Naive thymus-derived CD8-positive, alpha-beta T cell (primary cell): ENCODE results near the gene CEP70. TPM values are rescaled to one million over a fixed set of nuclear protein-coding genes. Genes with fewer than 3 reads are reported as not detected.
"Not testable (repeated sequence)": the region's sequence is repeated elsewhere in the genome, so short reads cannot be mapped to it uniquely, and the experiment has no call there.

Experiments used
- ATAC-seq, 2 donors: fragments of 150-1000 bp; cut with Tn5 transposase in 1 of 2; sonication (Bioruptor Pico), chemical (Tn5 transposase) in 1 of 2; 1 replicate in 1 of 2; 2 replicates in 1 of 2; pipeline ENCODE4 v1.10.0; 2021; ENCODE audit warnings: mild to moderate bottlenecking in 2 of 2, moderate library complexity in 2 of 2
- POLR2A ChIA-PET: fragments of 350-600 bp; sonication (Branson Sonifier 250); formaldehyde crosslinking; loops from one replicate; lab custom pipeline; 2021; ENCODE audit warnings: antibody characterized with exemption; lab: Charles Lee
- DNase-seq, 10 donors: peaks; one replicate each; pipeline versions ENCODE4 v3.0.0 to v3.0.0-alpha.2; 2020 to 2022
- H3K27ac Mint-ChIP-seq, 10 donors: one replicate each; pipeline ENCODE4 v1.8.0; 2020 to 2022; ENCODE audit warnings: mild to moderate bottlenecking in 10 of 10, mixed read lengths in 10 of 10, moderate library complexity in 4 of 10, inconsistent platforms in 1 of 10
- H3K27me3 Mint-ChIP-seq, 5 donors: one replicate each; pipeline ENCODE4 v1.8.0; 2021 to 2022; ENCODE audit warnings: mixed read lengths in 5 of 5
- H3K36me3 Mint-ChIP-seq, 3 donors: one replicate each; pipeline ENCODE4 v1.8.0; 2020 to 2022; ENCODE audit warnings: mixed read lengths in 3 of 3, mild to moderate bottlenecking in 2 of 3, inconsistent platforms in 1 of 3
- H3K4me1 Mint-ChIP-seq, 4 donors: one replicate each; pipeline ENCODE4 v1.8.0; 2021 to 2022; ENCODE audit warnings: mixed read lengths in 4 of 4
- H3K4me3 Mint-ChIP-seq, 10 donors: one replicate each; pipeline ENCODE4 v1.8.0; 2020 to 2022; ENCODE audit warnings: mild to moderate bottlenecking in 10 of 10, mixed read lengths in 10 of 10, moderate library complexity in 6 of 10, inconsistent platforms in 1 of 10
- H3K9me3 Mint-ChIP-seq, 9 donors: one replicate each; pipeline ENCODE4 v1.8.0; 2020 to 2022; ENCODE audit warnings: mixed read lengths in 9 of 9, mild to moderate bottlenecking in 3 of 9, inconsistent platforms in 1 of 9, moderate library complexity in 1 of 9
- polyA plus RNA-seq, 3 donors: library from polyadenylated mRNA; unstranded; fragments of 300-500 nt; fragmentation: Illumina TruSeq; gene quantifications; one replicate each; pipeline ENCODE4 v1.2.3, GENCODE V29; 2021
- total RNA-seq, 8 experiments: library from RNA in 2 of 8; stranded (reverse) in 2 of 8; gene quantifications; one replicate each; pipeline ENCODE4 v1.2.3 and lab custom pipeline; 2021 to 2026

Gene CEP70
- total and polyA plus RNA-seq, 5 experiments from 2014 or later: 12.3 to 37.1 (median 16.8) TPM

DNA sequence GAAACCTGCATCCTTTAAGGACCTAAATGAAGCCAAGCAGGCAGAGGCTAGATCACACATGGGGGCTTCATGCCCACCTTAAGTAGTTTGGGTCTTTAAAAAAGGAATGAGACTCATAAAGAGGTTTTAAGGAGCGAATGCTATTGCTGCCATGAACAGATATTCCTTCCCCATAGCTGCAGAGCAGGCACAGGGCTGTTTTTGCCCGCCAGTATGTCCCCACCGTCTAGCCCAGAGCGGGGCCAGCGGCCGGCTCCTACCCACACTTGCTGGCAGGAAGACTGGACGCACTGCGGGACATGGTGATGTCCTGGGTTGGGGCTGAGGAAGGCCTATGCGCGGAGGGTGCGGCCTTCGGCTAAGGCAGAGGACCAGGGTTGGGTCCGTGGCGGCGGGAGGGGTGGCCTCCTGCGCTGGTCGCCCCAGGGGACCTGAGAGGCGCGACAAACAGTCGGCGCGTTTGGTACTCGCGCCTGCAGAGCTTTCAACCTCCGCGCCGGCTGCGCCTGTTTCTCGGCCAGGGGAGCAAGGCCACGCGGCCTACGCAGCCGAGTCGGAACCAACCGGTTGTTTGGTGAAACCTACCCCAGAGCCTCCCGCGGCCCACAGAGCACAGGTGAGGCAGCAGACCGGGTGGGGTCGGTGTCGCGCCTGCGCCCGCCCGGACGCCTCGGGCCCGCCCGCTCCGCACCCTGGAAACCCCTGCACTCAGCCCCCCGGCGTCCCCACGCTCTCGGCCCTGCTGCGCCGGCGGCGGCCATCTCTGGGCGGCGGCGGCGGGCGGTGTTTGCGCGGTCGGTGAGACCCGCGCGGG lies 14.5 kb upstream of the CEP70 start, which contains the start of gene FAIM:
FAIM (plus strand) TSS at position 450 of the 814 bp plus-strand sequence. CDS start 10,956 bp downstream, outside the sequence.
- H3K27me3 Mint-ChIP-seq: peaks cover 0 to 6% (median 0%) of the 10 kb centered on the region in 5 donors
- POLR2A ChIA-PET: interaction anchor here (0.6 to 3.9 kb wide), 11 partner anchors 10 to 434 kb away, joined by 3 to 53 read pairs (median 5); partner anchors contain the start of genes ARMC8, CEP70, DBR1 and PIK3CB
- peaks cover 0 to 4% (median 0%) of the 10 kb centered on the region in 3 donors for H3K36me3 Mint-ChIP-seq
- ATAC-seq (peak; percentile 83 to 84), DNase-seq (peak; percentile 58 to 86 (median 70))
- H3K9me3 Mint-ChIP-seq: peaks cover 0 to 4% (median 0%) of the 10 kb centered on the region in 9 donors
- peaks cover 10 to 26% (median 22%) of the 10 kb centered on the region in 4 donors for H3K4me1 Mint-ChIP-seq
- peak within 1 kb of the TSS; percentile 79 to 99 (median 92) for H3K4me3 Mint-ChIP-seq
- H3K27ac Mint-ChIP-seq: peak within 1 kb of the TSS; percentile 93 to 100 (median 97)

DNA sequence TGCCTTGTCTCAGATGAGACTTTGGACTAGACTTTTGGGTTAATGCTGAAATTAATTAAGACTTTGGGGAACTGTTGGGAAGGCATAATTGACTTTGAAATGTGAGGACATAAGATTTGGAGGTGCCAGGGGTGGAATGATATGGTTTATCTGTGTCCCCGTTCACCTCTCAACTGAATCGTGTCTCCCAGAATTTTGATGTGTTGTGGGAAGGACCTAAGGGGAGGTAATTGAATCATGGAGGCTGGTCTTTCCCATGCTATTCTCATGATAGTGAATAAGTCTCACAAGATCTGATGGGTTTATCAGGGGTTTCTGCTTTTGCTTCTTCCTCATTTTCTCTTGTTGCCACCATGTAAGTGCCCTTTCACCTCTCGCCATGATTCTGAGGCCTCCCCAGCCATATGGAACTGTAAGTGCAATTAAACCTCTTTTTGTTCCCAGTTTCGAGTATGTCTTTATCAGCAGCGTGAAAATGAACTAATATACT lies 10.1 kb upstream of the CEP70 start:
- H3K27ac Mint-ChIP-seq: peak overlapping the region in 2 of 10 donors; percentile 31 to 41
- H3K4me3 Mint-ChIP-seq, H3K27me3 Mint-ChIP-seq, DNase-seq, H3K9me3 Mint-ChIP-seq, ATAC-seq, POLR2A ChIA-PET: not testable (repeated sequence)
- H3K36me3 Mint-ChIP-seq: peaks cover 0 to 14% (median 0%) of the 10 kb centered on the region in 3 donors
- H3K4me1 Mint-ChIP-seq: peaks cover 6 to 16% (median 8%) of the 10 kb centered on the region in 4 donors

DNA sequence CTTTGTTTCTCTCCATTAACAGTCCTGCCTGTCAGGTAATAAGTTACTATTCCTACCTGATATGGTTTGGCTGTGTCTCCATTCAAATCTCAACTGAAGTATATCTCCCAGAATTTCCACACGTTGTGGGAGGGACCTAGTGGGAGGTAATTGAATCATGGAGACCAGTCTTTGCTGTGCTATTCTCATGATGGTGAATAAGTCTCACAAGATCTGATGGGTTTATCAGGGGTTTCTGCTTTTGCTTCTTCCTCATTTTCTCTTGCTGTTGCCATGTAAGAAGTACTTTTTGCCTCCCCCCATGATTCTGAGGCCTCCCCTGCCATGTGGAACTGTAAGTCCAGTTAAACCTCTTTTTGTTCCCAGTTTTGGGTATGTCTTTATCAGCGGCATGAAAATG lies 7.6 kb upstream of the CEP70 start:
- H3K4me1 Mint-ChIP-seq, H3K27me3 Mint-ChIP-seq, H3K4me3 Mint-ChIP-seq, H3K9me3 Mint-ChIP-seq, DNase-seq, H3K27ac Mint-ChIP-seq, ATAC-seq, POLR2A ChIA-PET: not testable (repeated sequence)
- peaks cover 0 to 14% (median 0%) of the 10 kb centered on the region in 3 donors for H3K36me3 Mint-ChIP-seq

DNA sequence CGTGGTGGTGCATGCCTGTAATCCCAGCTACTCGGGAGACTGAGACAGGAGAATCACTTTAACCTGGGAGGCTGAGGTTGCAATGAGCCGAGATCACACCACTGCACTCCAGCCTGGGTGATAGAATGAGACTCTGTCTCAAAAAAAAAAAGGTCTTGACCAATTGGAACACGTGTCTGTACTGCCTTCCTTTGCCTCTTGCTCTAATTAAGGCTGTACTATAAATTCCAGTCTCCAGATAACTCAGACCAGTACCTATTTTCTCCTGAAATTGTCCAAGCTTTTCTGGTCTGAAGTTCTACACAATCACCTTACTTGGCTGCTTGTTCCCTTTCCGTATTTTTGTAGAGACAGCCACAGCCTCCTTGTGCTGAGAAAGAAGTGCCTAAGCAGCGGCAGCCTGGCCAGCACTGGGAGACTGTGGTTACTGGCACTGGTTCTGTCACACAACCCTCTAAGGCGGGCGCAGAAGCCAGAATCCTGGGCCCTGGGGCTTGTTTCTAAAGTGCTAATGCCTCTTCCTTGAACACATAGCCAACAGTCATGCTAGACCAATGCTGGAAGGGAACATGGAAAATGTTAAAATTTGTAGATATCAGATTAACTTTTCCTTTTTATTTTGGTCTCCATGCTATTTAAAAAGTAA lies 6.2 kb upstream of the CEP70 start:
- no peaks in the 10 kb centered on the region for H3K4me1 Mint-ChIP-seq
- no peaks in the 10 kb centered on the region for H3K27me3 Mint-ChIP-seq
- no peak overlapping the region for H3K4me3 Mint-ChIP-seq
- DNase-seq: no peak
- H3K27ac Mint-ChIP-seq: no peak overlapping the region
- H3K9me3 Mint-ChIP-seq: peaks cover 0 to 5% (median 0%) of the 10 kb centered on the region in 9 donors
- no peak for ATAC-seq
- POLR2A ChIA-PET: no interaction called here
- peaks cover 0 to 14% (median 0%) of the 10 kb centered on the region in 3 donors for H3K36me3 Mint-ChIP-seq

DNA sequence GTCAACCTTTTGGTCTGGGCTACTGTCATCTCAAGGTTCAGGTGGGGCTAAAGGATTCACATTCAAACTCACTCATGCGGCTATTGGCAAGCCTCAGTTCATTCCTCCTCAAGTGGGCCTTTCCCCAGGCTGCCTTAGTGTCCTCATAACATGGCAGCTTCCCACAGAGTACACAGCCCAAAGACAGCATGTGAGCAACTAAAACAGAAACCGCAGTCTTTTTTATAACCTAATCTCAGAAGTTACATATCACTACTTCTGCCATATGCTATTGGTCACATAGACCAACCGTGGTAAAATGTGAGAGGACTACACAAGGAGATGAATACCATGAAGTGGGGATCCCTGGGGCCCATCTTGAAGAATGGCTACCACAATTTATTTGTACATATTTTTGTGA lies 4.5 kb upstream of the CEP70 start:
- POLR2A ChIA-PET: interaction anchor here (0.5 to 3.6 kb wide), 2 partner anchors 10 to 13 kb away, joined by 6 to 14 read pairs; partner anchors contain the start of gene FAIM
- peaks cover 0 to 4% (median 2%) of the 10 kb centered on the region in 4 donors for H3K4me1 Mint-ChIP-seq

DNA sequence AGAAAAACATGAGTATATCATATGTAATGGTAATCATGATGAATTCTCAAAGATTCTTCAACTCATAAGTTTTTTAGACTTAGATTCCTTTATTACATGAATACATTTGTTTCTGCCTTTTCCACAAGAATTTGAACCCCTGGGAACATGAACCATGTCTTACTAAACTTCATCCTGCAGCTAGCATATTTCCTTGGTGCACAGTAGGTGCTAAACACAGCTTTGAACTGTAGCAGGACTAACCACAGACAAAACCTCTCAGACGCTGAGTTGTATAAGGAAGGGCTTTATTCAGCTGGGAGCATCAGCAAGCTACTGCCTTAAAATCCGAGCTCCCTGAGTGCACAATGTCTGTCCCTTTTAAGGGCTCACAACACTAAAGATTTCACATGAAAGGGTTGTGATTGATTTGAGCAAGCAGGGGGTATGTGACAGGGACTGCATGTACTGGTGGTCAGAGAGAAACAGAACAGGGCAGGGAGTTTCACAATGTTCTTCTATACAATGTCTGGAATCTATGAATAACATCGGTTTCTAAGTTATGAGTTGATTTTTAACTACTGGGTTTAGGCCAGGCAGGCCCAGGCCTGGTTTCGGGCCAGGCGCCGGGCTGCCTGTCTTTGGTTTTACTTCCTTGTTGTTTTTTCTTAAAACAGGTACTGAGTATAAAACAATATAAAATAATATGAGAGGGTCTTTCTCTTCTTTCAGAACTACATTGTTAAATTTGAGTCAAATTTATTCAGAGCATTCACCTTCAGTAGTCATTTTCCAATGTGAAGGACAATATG lies 3.3 kb upstream of the CEP70 start:
- H3K36me3 Mint-ChIP-seq, H3K4me3 Mint-ChIP-seq, ATAC-seq, DNase-seq, H3K4me1 Mint-ChIP-seq, H3K9me3 Mint-ChIP-seq, H3K27me3 Mint-ChIP-seq, H3K27ac Mint-ChIP-seq: not testable (repeated sequence)
- POLR2A ChIA-PET: interaction anchor here (3.6 kb wide), 1 partner anchor 12 kb away, joined by 14 read pairs; the partner anchor contains the start of gene FAIM

More for the DNA sequence above, 4.5 kb upstream of the CEP70 start:
- Mint-ChIP-seq H3K9me3 (peaks cover 0 to 5% (median 0%) of the 10 kb centered on the region in 9 donors), H3K36me3 (peaks cover 0 to 12% (median 0%) of the 10 kb centered on the region in 3 donors), H3K4me3 (no peak overlapping the region), H3K27me3 (no peaks in the 10 kb centered on the region), H3K27ac (no peak overlapping the region)
- no peak for DNase-seq
- ATAC-seq: no peak

DNA sequence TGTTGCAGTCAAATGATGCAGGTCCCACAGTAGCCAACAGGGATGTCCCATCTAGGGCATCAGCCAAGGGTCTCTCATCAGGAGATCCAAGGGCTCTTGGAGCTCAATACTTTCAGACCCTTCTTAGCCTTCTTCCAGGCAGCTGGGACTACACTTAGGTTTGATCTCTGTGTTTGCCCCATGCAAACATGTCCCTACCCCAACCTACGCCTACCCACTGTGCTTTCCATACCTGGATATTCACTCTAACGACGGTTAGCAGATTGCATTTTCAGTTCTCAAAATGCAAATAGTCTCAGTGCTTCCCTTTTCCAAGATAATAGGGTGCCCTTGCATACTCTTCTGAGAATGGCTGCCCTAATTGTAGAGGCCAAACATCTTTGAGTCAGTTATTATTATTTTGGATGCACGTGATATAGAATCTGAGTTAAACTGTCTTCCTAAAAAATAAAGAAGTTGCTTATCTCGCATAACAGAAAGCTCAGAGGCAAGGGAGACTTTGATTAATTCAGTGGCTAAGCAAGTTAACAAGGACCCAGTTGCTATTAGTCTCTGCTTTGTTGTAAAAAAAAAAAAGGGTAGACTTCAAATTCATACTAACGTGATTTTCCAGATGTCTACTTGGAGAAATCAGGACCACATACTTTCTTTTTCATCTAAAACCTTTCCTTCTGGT lies 1.0 kb upstream of the CEP70 start:
- H3K36me3 Mint-ChIP-seq: peaks cover 0 to 4% (median 0%) of the 10 kb centered on the region in 3 donors
- peak overlapping the region; percentile 91 to 97 (median 94) for H3K4me3 Mint-ChIP-seq
- POLR2A ChIA-PET: interaction anchor here (0.6 to 3.0 kb wide), 11 partner anchors 8 to 420 kb away, joined by 3 to 53 read pairs (median 4); partner anchors contain the start of genes DBR1, FAIM and PIK3CB
- peaks cover 0 to 16% (median 8%) of the 10 kb centered on the region in 4 donors for H3K4me1 Mint-ChIP-seq
- peak overlapping the region in 9 of 10 donors; percentile 91 to 100 (median 98) for H3K27ac Mint-ChIP-seq
- no peaks in the 10 kb centered on the region for H3K9me3 Mint-ChIP-seq
- no peak for DNase-seq
- no peak for ATAC-seq
- H3K27me3 Mint-ChIP-seq: no peaks in the 10 kb centered on the region

DNA sequence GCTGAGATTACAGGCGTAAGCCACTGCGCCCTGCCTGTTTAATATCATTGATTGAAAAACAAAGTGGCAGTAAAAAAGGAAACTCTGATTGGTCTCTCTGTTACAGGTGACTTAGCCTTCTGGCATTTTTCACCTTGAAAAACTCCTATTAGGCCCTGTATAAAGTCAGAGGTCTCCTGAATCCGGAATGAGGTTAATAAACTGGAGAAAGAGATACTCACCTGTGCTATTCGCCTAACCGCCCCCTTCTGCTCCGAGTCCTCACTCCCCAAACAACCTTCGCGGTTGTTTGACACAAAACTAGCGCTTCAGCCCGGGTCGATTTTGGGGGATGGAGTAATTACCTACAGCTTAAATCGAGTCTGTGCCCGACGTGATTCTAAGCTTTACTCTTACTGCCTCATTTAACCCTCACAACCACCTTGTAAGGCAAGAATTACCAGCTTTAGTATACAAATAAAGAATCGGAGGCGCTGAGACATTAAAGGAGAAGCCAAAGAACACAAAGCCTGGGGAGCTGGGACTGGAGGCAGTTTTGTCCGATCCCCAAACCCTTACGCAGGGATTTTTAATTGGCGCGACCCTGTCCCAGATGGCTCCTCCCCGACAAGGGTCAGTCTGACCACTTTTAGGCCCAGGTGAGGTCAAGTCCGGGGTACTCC lies 441 bp downstream of the CEP70 start:
- H3K27ac Mint-ChIP-seq: peak overlapping the region; percentile 88 to 100 (median 98)

DNA sequence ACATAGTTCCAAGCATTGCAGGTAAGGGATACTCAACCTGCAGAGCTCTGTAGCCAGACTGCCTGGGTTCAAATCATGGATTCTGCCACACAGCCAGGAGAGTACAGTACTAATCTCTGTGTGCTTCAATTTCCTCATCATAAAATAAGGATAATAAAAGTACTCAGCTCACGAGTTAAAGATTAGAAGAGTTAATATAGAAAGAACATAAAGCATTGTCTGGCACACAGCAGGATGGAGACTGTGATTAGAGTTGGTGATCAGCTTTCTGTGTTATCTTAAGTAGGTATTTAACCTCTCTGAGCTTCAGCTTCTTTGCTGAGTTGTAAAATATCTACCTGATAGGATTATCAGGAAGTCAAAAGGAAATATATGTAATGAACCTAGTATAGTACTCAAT lies 2.7 kb downstream of the CEP70 start:
- Mint-ChIP-seq H3K36me3 (peaks cover 0 to 35% (median 2%) of the 10 kb centered on the region in 3 donors), H3K27ac (no peak overlapping the region), H3K9me3 (no peaks in the 10 kb centered on the region), H3K4me1 (peaks cover 0 to 20% (median 10%) of the 10 kb centered on the region in 4 donors), H3K27me3 (no peaks in the 10 kb centered on the region), H3K4me3 (no peak overlapping the region)
- DNase-seq (no peak), ATAC-seq (no peak)
- POLR2A ChIA-PET: no interaction called here

More for the DNA sequence above, 441 bp downstream of the CEP70 start:
- H3K4me3 Mint-ChIP-seq: peak overlapping the region; percentile 91 to 97 (median 94)
- DNase-seq (peak in 1 of 10 donors; percentile 7), ATAC-seq (peak; percentile 4 to 5)
- peaks cover 0 to 16% (median 9%) of the 10 kb centered on the region in 4 donors for H3K4me1 Mint-ChIP-seq
- peaks cover 0 to 16% (median 0%) of the 10 kb centered on the region in 3 donors for H3K36me3 Mint-ChIP-seq
- POLR2A ChIA-PET: interaction anchor here (0.9 to 3.0 kb wide), 10 partner anchors 15 to 1841 kb away, joined by 3 to 53 read pairs (median 4); partner anchors contain the start of genes FAIM, PIK3CB and STAG1
- no peaks in the 10 kb centered on the region for H3K27me3 Mint-ChIP-seq
- H3K9me3 Mint-ChIP-seq: no peaks in the 10 kb centered on the region

DNA sequence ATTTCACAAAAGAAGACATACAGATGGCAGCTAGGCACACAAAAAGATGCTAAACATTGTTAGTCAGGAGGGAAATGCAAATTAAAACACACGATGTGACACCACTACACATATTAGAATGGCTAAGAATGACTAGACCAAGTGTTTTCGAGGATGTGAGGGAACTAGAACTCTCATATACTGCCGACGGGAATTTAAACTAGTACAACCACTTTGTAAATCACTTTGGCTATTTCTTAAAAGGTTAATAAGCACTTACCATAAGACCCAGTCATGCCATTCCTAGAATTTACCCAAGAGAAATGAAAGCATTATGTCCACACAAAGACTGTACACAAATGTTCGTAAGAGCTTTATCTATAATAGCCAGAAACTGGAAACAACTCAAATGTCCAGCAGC lies 5.6 kb downstream of the CEP70 start:
- H3K9me3 Mint-ChIP-seq: no peaks in the 10 kb centered on the region
- DNase-seq: no peak
- H3K27ac Mint-ChIP-seq: no peak overlapping the region
- POLR2A ChIA-PET: no interaction called here
- H3K4me1 Mint-ChIP-seq: peaks cover 14 to 30% (median 18%) of the 10 kb centered on the region in 4 donors
- ATAC-seq: no peak
- no peaks in the 10 kb centered on the region for H3K27me3 Mint-ChIP-seq
- no peak overlapping the region for H3K4me3 Mint-ChIP-seq
- H3K36me3 Mint-ChIP-seq: peaks cover 0 to 58% (median 5%) of the 10 kb centered on the region in 3 donors

DNA sequence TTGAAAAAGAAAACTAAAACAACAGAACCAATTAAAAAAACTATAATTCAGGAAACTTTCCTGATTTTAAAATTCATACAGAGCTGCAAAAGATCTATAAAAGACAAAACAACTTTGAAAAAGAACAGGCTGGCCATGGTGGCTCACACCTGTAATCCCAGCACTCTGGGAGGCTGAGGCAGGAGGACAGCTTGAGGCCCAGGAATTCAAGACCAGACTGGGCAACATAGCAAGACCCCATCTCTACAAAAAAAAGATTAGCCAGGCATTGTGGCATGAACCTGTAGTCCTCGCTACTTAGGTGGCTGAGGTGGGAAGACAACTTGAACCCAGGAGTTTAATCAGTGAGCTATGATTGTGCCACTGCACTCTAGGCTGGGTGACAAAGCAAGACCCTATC lies 6.7 kb downstream of the CEP70 start:
- POLR2A ChIA-PET: interaction anchor here (1.2 kb wide), 1 partner anchor 22 kb away, joined by 3 read pairs; no protein-coding TSS in a partner anchor
- DNase-seq (no peak), ATAC-seq (no peak)
- peaks cover 0 to 58% (median 5%) of the 10 kb centered on the region in 3 donors for H3K36me3 Mint-ChIP-seq
- no peaks in the 10 kb centered on the region for H3K27me3 Mint-ChIP-seq
- peaks cover 11 to 25% (median 20%) of the 10 kb centered on the region in 4 donors for H3K4me1 Mint-ChIP-seq
- H3K27ac Mint-ChIP-seq: no peak overlapping the region
- H3K9me3 Mint-ChIP-seq: no peaks in the 10 kb centered on the region
- no peak overlapping the region for H3K4me3 Mint-ChIP-seq
